Activated B cell treated with CpG ODN at 0.5 μM for 24 hours (primary cell): ENCODE results near the gene NAT9. TPM values are rescaled to one million over a fixed set of nuclear protein-coding genes. Genes with fewer than 3 reads are reported as not detected.

ENCODE experiments used
- ATAC-seq: fragments of 200-7000 bp; cut with Tn5 transposase; one replicate; pipeline ENCODE4 v1.10.0; 2021; ENCODE audit warnings: low read depth, mild to moderate bottlenecking, moderate library complexity
- CTCF ChIA-PET: fragments of 350-600 bp; sonication (Branson Sonifier 250); formaldehyde crosslinking; loops from one replicate; lab custom pipeline; 2021; ENCODE audit warnings: antibody characterized with exemption; lab: Charles Lee
- POLR2A ChIA-PET: fragments of 350-600 bp; sonication (Branson Sonifier 250); formaldehyde crosslinking; loops from one replicate; lab custom pipeline; 2021; ENCODE audit warnings: antibody characterized with exemption; lab: Charles Lee
- DNase-seq: peaks from one replicate; pipeline ENCODE4 v3.0.0; 2022
- H3K27ac Mint-ChIP-seq: one replicate; pipeline ENCODE4 v1.8.0; 2020; ENCODE audit warnings: mixed read lengths
- H3K27me3 Mint-ChIP-seq: one replicate; pipeline ENCODE4 v1.8.0; 2021; ENCODE audit warnings: mixed read lengths
- H3K36me3 Mint-ChIP-seq: one replicate; pipeline ENCODE4 v1.8.0; 2021; ENCODE audit warnings: low read depth, mixed read lengths
- H3K4me1 Mint-ChIP-seq: one replicate; pipeline ENCODE4 v1.8.0; 2021; ENCODE audit warnings: mixed read lengths
- H3K4me3 Mint-ChIP-seq: one replicate; pipeline ENCODE4 v1.8.0; 2020; ENCODE audit warnings: mild to moderate bottlenecking, mixed read lengths
- H3K9me3 Mint-ChIP-seq: one replicate; pipeline ENCODE4 v1.8.0; 2020; ENCODE audit warnings: mixed read lengths
- intact Hi-C: fragments of 100-400 bp; cut with micrococcal nuclease; formaldehyde crosslinking; loops from one replicate; pipeline ENCODE4 v1.15.1; 2024
- total RNA-seq: library from RNA; stranded (reverse); gene quantifications from 2 replicates; pipeline ENCODE4 v1.2.3, GENCODE V29; 2022
- TF ChIP-seq, protein P1 (sequence below): fragments of 200-600 bp; IDR thresholded peaks from one replicate; pipeline ENCODE4 v1.8.0; 2022; ENCODE audit warnings: antibody characterized with exemption, mild to moderate bottlenecking

The NAT9 gene
- total RNA-seq, 1 donor from 2014 or later: 79.7 TPM

- H3K4me3 Mint-ChIP-seq: no peak overlapping the region
- CTCF ChIA-PET: interaction anchor here (1.5 to 1.6 kb wide), 2 partner anchors 21 to 110 kb away, joined by 3 read pairs; no protein-coding TSS in a partner anchor
- no peak overlapping the region for H3K27ac Mint-ChIP-seq
- intact Hi-C loops: no loop called here
- H3K4me1 Mint-ChIP-seq: peaks cover 7% of the 10 kb centered on the region
- H3K36me3 Mint-ChIP-seq: peaks cover 60% of the 10 kb centered on the region
- no peak for DNase-seq
- POLR2A ChIA-PET: no interaction called here
- ATAC-seq: no peak
- H3K9me3 Mint-ChIP-seq: no peaks in the 10 kb centered on the region
- H3K27me3 Mint-ChIP-seq: no peaks in the 10 kb centered on the region
- TF ChIP-seq, protein P1, sequence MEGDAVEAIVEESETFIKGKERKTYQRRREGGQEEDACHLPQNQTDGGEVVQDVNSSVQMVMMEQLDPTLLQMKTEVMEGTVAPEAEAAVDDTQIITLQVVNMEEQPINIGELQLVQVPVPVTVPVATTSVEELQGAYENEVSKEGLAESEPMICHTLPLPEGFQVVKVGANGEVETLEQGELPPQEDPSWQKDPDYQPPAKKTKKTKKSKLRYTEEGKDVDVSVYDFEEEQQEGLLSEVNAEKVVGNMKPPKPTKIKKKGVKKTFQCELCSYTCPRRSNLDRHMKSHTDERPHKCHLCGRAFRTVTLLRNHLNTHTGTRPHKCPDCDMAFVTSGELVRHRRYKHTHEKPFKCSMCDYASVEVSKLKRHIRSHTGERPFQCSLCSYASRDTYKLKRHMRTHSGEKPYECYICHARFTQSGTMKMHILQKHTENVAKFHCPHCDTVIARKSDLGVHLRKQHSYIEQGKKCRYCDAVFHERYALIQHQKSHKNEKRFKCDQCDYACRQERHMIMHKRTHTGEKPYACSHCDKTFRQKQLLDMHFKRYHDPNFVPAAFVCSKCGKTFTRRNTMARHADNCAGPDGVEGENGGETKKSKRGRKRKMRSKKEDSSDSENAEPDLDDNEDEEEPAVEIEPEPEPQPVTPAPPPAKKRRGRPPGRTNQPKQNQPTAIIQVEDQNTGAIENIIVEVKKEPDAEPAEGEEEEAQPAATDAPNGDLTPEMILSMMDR: no peak
These were observed 9.0 kb downstream of the NAT9 start for GRCh38 chr17:74767111-74767516.

DNA sequence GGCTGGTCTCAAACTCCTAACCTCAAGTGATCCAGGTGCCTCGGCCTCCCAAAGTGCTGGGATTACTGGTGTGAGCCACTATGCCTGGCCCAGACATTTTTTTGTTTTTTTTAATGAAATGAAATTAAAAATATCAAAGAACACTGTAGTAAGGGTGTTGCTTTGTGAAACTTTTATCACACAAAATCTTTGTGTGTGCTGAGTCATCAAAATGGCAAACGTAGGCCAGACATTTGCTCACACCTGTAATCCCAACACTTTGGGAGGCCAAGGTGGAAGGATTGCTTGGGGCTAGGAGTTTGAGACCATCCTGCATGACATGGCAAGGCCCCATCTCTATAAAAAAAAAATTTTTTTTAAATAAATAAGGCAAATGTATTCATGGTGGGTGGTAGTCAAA, 9.7 kb downstream of the NAT9 start:
- no peak overlapping the region for H3K4me3 Mint-ChIP-seq
- ChIA-PET POLR2A (no interaction called here), CTCF (interaction anchor here (1.0 to 1.6 kb wide), 2 partner anchors 21 to 110 kb away, joined by 3 read pairs; no protein-coding TSS in a partner anchor)
- DNase-seq: no peak
- no peaks in the 10 kb centered on the region for H3K9me3 Mint-ChIP-seq
- TF ChIP-seq, protein P1: no peak
- intact Hi-C loops: no loop called here
- no peaks in the 10 kb centered on the region for H3K27me3 Mint-ChIP-seq
- ATAC-seq: no peak
- H3K36me3 Mint-ChIP-seq: peaks cover 53% of the 10 kb centered on the region
- H3K4me1 Mint-ChIP-seq: peaks cover 7% of the 10 kb centered on the region
- H3K27ac Mint-ChIP-seq: no peak overlapping the region

GRCh38 chr17:74764751-74765286, 11.3 kb downstream of the NAT9 start:
- H3K36me3 Mint-ChIP-seq: peaks cover 41% of the 10 kb centered on the region
- DNase-seq (no peak), ATAC-seq (no peak)
- no peak overlapping the region for H3K4me3 Mint-ChIP-seq
- intact Hi-C loops: no loop called here
- no peak overlapping the region for H3K27ac Mint-ChIP-seq
- POLR2A ChIA-PET: no interaction called here
- no peaks in the 10 kb centered on the region for H3K9me3 Mint-ChIP-seq
- CTCF ChIA-PET: interaction anchor here (1.0 kb wide), 1 partner anchor 19 kb away, joined by 3 read pairs; no protein-coding TSS in a partner anchor
- H3K27me3 Mint-ChIP-seq: no peaks in the 10 kb centered on the region
- H3K4me1 Mint-ChIP-seq: peaks cover 11% of the 10 kb centered on the region
- TF ChIP-seq, protein P1: no peak

DNA sequence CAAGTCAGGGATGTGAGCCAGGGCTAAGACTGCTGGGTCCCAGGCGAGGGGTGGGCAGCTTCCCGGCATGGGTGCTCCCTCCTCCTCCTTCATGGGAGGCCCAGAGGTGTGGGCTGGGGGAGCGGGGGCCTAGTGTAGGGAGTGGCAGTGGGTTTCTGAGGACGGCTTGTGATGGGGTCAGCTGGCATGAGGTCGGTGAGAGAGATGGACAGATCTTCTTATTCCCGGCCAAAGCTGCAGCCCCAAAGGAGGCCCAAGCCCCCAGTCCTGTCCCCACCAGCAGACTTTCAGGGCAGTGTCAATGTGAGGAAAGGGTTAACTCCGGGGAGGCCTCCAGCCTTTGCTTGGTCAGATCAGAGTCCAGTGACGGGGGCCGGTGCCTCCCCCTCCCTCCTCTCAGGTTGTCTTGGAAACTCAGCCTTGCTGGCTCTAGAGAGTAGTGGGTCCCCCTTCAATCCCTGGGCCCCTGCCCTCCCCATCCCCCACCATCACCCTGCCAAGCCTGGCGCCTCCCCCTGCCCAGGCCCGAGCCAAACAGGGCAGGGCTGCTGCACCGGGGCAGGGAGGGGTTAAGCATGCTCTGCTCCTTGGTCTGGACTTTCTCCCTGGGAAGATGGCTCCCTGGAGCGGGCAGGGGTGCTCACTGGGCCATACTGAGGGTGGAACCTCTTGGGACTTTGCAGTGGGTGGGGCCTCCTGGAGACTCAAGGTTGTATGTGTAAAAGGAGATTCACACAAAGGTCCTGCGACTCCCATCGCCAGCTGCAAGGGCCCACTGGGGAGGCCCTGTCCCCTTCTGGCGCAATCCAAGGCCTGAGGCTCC, 12.4 kb downstream of the NAT9 start:
- POLR2A ChIA-PET: interaction anchor here (1.3 kb wide), 1 partner anchor 19 kb away, joined by 5 read pairs; no protein-coding TSS in a partner anchor

More for the DNA sequence above, 12.4 kb downstream of the NAT9 start:
- ATAC-seq (no peak), DNase-seq (no peak)
- TF ChIP-seq, protein P1: no peak
- H3K36me3 Mint-ChIP-seq: peaks cover 34% of the 10 kb centered on the region
- no peaks in the 10 kb centered on the region for H3K9me3 Mint-ChIP-seq
- CTCF ChIA-PET: interaction anchor here (1.6 kb wide), 1 partner anchor 106 kb away, joined by 3 read pairs; no protein-coding TSS in a partner anchor
- no peak overlapping the region for H3K27ac Mint-ChIP-seq
- H3K27me3 Mint-ChIP-seq: no peaks in the 10 kb centered on the region
- peaks cover 21% of the 10 kb centered on the region for H3K4me1 Mint-ChIP-seq
- H3K4me3 Mint-ChIP-seq: no peak overlapping the region
- intact Hi-C loops: no loop called here
